AG04450 (cell line): ENCODE results near the gene SLC25A43. TPM values are rescaled to one million over a fixed set of nuclear protein-coding genes. Genes with fewer than 3 reads are reported as not detected.
"Not testable (repeated sequence)": the region's sequence is repeated elsewhere in the genome, so short reads cannot be mapped to it uniquely, and the experiment has no call there.

Experiments
- CTCF ChIA-PET: fragments of 300-600, 350-600 bp; formaldehyde crosslinking; extraction: SDS; loops from one replicate; lab custom pipeline; 2022; ENCODE audit warnings: antibody characterized with exemption, inconsistent platforms; lab: Charles Lee
- POLR2A ChIA-PET: fragments of 350-600 bp; formaldehyde crosslinking; extraction: SDS; loops from one replicate; lab custom pipeline; 2021; ENCODE audit warnings: antibody characterized with exemption, inconsistent platforms; lab: Yijun Ruan, JAX
- DNase-seq: peaks from one replicate; pipeline ENCODE4 v3.0.0-alpha.2; 2011; ENCODE audit warnings: low read depth, low spot score
- H3K27ac ChIP-seq: one replicate; pipeline ENCODE4 v1.5.1; 2012; ENCODE audit warnings: low read depth, low read length, control low read depth
- H3K27me3 ChIP-seq: one replicate; pipeline ENCODE4 v1.6.0; 2012; ENCODE audit warnings: low read length; ENCODE audit not compliant: control insufficient read depth, insufficient read depth
- H3K4me3 ChIP-seq: 2 replicates; pipeline ENCODE4 v1.5.1; 2011; ENCODE audit warnings: mild to moderate bottlenecking, low read depth, low read length, control low read depth
- H3K9me3 ChIP-seq: 2 replicates; pipeline ENCODE4 v1.5.1; 2012; ENCODE audit warnings: low read length; ENCODE audit not compliant: control insufficient read depth, insufficient read depth
- CTCF ChIP-seq: IDR thresholded peaks from 2 replicates; pipeline ENCODE4 v1.5.1; 2011; ENCODE audit warnings: low read depth, low read length, control low read depth, inconsistent platforms
- polyA plus RNA-seq: library from polyadenylated mRNA; depleted of rRNA; stranded (reverse); fragments of >200 nt; gene quantifications from 2 replicates; pipeline ENCODE4 v1.2.3, GENCODE V29; 2011

The SLC25A43 gene
- polyA plus RNA-seq, 1 experiment, result 8.5 TPM

DNA sequence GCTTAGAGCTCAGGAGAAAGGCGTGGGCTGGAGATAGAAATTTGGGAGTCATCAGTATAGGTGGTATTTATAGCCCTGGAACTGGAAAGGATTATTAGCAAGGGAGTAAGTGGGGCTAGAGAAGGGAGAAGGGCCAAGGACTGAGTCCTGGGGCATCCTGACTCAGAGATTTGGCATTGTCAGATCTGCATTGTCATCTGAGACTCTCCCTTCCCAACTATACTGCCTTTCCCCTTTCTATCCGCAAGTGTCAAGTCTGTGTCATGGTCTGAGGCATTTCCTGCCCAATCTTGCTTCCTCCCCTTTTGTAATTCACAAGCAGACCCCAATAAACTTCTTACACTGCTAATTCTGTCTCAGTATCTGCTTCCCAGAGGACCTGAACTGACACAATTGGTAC lies 24.4 kb upstream of the SLC25A43 start:
- CTCF ChIA-PET, result no interaction called here
- Histone ChIP-seq H3K9me3 (no peaks in the 10 kb centered on the region), H3K27ac (no peak overlapping the region), H3K4me3 (no peak overlapping the region), H3K27me3 (no peaks in the 10 kb centered on the region)
- DNase-seq, result no peak
- no peak for TF ChIP-seq CTCF
- POLR2A ChIA-PET, result no interaction called here

- Histone ChIP-seq H3K9me3 (no peaks in the 10 kb centered on the region), H3K27me3 (no peaks in the 10 kb centered on the region), H3K27ac (no peak overlapping the region), H3K4me3 (no peak overlapping the region)
- CTCF ChIA-PET, result no interaction called here
- POLR2A ChIA-PET, result no interaction called here
- no peak for TF ChIP-seq CTCF
- no peak for DNase-seq
These were observed 23.6 kb upstream of the SLC25A43 start for GRCh38 chrX:119375561-119375960.

DNA sequence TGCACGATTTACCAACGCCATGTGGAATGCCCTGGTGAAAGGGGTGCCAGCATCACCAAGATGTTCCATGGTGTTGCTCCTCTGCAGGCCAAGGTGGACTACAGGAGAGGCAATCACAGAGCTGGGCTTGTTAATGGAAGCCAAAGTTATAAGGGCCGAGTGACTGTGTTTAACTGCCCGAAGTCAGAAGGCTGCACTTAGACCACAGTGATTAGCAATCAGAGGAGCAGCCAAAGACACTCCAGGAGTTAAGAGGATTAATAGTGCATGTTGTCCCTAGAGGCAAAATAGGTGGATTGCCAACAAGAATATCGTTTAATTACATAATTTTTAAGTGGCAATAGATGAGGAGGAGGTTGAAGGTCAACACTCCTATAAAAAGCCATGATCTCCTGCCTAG lies 22.8 kb upstream of the SLC25A43 start:
- ChIA-PET POLR2A (no interaction called here), CTCF (no interaction called here)
- H3K4me3 ChIP-seq, result no peak overlapping the region

GRCh38 chrX:119381349-119381944 lies 17.7 kb upstream of the SLC25A43 start:
- no peak overlapping the region for H3K4me3 ChIP-seq
- DNase-seq, result no peak

More for the DNA sequence above, 22.8 kb upstream of the SLC25A43 start:
- Histone ChIP-seq H3K27ac (no peak overlapping the region), H3K27me3 (no peaks in the 10 kb centered on the region), H3K9me3 (no peaks in the 10 kb centered on the region)
- no peak for TF ChIP-seq CTCF
- DNase-seq, result no peak

DNA sequence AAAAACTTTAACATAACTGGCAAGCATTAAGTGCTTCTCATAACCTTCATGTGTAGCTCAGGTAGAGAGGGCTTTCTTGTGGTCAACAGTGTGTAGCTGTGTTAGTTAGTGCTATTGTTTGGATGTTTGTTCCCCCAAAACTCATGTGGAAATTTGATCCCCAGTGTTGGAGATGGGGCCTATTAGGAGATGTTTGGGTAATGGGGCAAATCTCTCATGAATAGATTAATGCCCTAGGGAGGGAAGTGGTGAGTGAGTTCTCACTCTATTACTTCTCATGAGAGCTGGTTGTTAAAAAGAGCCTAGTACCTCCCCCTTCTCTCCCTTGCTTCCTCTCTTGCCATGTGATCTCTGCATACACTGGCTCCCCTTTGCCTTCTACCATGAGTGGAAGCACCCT lies 16.5 kb upstream of the SLC25A43 start:
- H3K27ac ChIP-seq, result no peak overlapping the region
- TF ChIP-seq CTCF, result no peak
- no peaks in the 10 kb centered on the region for H3K9me3 ChIP-seq
- CTCF ChIA-PET, result no interaction called here
- no peak overlapping the region for H3K4me3 ChIP-seq
- POLR2A ChIA-PET, result no interaction called here
- DNase-seq, result no peak
- H3K27me3 ChIP-seq, result no peaks in the 10 kb centered on the region

More at GRCh38 chrX:119381349-119381944, 17.7 kb upstream of the SLC25A43 start:
- ChIA-PET CTCF (no interaction called here), POLR2A (no interaction called here)
- Histone ChIP-seq H3K27ac (no peak overlapping the region), H3K9me3 (no peaks in the 10 kb centered on the region), H3K27me3 (no peaks in the 10 kb centered on the region)
- no peak for TF ChIP-seq CTCF

GRCh38 chrX:119386685-119387084 lies 12.5 kb upstream of the SLC25A43 start:
- CTCF ChIA-PET, result interaction anchor here (0.6 kb wide), 1 partner anchor 13 kb away, joined by 4 read pairs; no protein-coding TSS in a partner anchor
- H3K27me3 ChIP-seq, H3K4me3 ChIP-seq, POLR2A ChIA-PET, H3K27ac ChIP-seq, DNase-seq, H3K9me3 ChIP-seq: not testable (repeated sequence)

DNA sequence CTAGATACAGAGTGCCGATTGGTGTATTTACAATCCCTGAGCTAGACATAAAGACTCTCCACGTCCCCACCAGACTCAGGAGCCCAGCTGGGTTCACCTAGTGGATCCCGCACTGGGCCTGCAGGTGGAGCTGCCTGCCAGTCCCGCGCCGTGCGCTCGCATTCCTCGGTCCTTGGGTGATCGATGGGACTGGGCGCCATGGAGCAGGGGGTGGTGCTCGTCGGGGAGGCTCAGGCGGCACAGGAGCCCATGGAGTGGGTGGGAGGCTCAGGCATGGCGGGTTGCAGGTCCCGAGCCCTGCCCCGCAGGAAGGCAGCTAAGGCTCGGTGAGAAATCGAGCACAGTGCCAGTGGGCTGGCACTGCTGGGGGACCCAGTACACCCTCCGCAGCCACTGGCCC lies 11.7 kb upstream of the SLC25A43 start:
- DNase-seq, CTCF ChIA-PET, H3K4me3 ChIP-seq, POLR2A ChIA-PET, H3K27me3 ChIP-seq, H3K9me3 ChIP-seq, H3K27ac ChIP-seq: not testable (repeated sequence)
